Neural crest cell (in vitro differentiated cells): ENCODE results near the gene APAF1. TPM values are rescaled to one million over a fixed set of nuclear protein-coding genes. Genes with fewer than 3 reads are reported as not detected.

ENCODE experiments used
- DNase-seq: peaks from one replicate; pipeline ENCODE4 v3.0.0; 2021; ENCODE audit warnings: low read depth, mixed read lengths, low spot score
- H3K27ac Mint-ChIP-seq: one replicate; pipeline ENCODE4 v1.8.0; 2021; ENCODE audit warnings: mild to moderate bottlenecking, mixed read lengths; ENCODE audit not compliant: unreplicated experiment
- H3K27me3 Mint-ChIP-seq: 2 replicates; pipeline ENCODE4 v1.8.0; 2021; ENCODE audit warnings: low read depth, mild to moderate bottlenecking, mixed read lengths
- H3K36me3 Mint-ChIP-seq: 2 replicates; pipeline ENCODE4 v1.8.0; 2021; ENCODE audit warnings: low read depth, mild to moderate bottlenecking, mixed read lengths
- H3K4me1 Mint-ChIP-seq: 2 replicates; pipeline ENCODE4 v1.8.0; 2021; ENCODE audit warnings: mixed read lengths
- H3K4me3 Mint-ChIP-seq: one replicate; pipeline ENCODE4 v1.8.0; 2021; ENCODE audit warnings: mild to moderate bottlenecking, mixed read lengths
- H3K9me3 Mint-ChIP-seq: 2 replicates; pipeline ENCODE4 v1.8.0; 2021; ENCODE audit warnings: mixed read lengths
- total RNA-seq: library from RNA; stranded (reverse); gene quantifications from 2 replicates; pipeline ENCODE4 v1.2.1, GENCODE V29; 2021
- TF ChIP-seq, protein P1 (sequence below): fragments of 200-600 bp; sonication (generic); conservative IDR thresholded peaks from 2 replicates; pipeline ENCODE4 v1.5.0; 2021; ENCODE audit warnings: antibody characterized with exemption, mild to moderate bottlenecking

Gene APAF1
- total RNA-seq, 1 donor from 2014 or later = 29.6 TPM

DNA sequence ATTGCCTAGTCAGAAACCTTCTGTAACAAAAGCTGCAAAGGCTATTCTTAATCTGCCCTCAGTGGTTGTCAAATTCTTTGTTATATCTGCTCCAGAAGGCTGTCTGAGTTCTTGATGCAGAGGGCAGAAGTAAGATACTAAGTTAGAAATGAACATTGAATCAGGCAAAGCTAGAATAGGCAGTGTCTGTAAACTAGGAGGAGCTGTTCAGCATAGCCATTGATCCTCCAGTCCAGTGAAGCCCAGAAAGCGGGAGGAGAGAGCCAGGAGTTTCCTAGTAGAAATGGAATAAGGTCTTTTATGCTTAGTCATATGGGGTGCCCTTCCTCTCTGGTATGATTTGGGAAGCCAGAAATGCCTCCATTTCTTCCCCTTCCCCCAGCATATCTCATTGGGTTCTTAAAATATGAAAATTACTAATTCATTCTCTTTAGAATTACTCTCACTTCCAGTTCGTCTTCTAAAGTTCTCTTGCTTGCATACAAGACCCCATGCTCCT is 76.2 kb downstream of the APAF1 start:
- DNase-seq = no peak
- Mint-ChIP-seq H3K27ac (peak overlapping the region; percentile 78), H3K9me3 (no peaks in the 10 kb centered on the region), H3K4me1 (peaks cover 14% of the 10 kb centered on the region), H3K27me3 (no peaks in the 10 kb centered on the region), H3K36me3 (peaks cover 7% of the 10 kb centered on the region), H3K4me3 (no peak overlapping the region)
- TF ChIP-seq, protein P1, sequence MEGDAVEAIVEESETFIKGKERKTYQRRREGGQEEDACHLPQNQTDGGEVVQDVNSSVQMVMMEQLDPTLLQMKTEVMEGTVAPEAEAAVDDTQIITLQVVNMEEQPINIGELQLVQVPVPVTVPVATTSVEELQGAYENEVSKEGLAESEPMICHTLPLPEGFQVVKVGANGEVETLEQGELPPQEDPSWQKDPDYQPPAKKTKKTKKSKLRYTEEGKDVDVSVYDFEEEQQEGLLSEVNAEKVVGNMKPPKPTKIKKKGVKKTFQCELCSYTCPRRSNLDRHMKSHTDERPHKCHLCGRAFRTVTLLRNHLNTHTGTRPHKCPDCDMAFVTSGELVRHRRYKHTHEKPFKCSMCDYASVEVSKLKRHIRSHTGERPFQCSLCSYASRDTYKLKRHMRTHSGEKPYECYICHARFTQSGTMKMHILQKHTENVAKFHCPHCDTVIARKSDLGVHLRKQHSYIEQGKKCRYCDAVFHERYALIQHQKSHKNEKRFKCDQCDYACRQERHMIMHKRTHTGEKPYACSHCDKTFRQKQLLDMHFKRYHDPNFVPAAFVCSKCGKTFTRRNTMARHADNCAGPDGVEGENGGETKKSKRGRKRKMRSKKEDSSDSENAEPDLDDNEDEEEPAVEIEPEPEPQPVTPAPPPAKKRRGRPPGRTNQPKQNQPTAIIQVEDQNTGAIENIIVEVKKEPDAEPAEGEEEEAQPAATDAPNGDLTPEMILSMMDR = no peak

DNA sequence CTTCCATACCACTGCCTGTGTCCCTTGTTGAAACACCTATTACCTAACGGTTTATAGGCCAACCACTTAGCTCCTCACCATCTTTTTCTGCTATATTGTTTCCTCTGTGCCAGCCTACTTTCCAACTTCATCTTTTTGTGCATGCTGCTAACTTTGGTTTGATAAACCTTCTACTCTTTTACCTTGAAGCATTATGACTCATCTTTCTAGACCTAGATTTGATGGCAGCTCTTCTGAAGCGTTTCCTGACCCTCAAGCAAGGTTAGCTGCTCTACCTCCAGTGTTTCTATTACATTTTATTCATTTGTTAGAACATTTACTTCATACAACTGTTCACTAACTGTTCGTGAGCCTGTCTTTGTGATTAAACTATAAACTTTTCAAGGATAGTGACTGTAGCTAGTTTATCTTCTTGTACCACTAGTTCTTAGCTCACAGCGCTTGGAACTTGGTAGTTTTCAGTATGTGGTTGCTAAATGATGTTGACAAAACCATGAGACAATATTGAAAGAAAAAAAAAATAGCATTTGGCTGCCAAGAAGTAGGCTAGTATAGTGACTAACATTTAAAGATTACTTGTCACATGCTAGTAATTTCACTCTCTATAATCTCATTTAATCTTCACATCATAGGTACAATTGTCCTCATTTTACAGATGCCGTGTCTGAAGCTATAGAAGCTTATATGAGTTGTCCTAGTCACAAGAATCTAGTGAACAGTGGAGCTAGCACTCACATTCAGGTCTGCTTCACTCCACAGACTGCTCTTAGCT is 79.5 kb downstream of the APAF1 start:
- Mint-ChIP-seq H3K9me3 (no peaks in the 10 kb centered on the region), H3K36me3 (peaks cover 2% of the 10 kb centered on the region), H3K27ac (peak overlapping the region; percentile 7), H3K4me1 (peaks cover 16% of the 10 kb centered on the region), H3K4me3 (no peak overlapping the region), H3K27me3 (no peaks in the 10 kb centered on the region)
- TF ChIP-seq, protein P1 = no peak
- no peak for DNase-seq

DNA sequence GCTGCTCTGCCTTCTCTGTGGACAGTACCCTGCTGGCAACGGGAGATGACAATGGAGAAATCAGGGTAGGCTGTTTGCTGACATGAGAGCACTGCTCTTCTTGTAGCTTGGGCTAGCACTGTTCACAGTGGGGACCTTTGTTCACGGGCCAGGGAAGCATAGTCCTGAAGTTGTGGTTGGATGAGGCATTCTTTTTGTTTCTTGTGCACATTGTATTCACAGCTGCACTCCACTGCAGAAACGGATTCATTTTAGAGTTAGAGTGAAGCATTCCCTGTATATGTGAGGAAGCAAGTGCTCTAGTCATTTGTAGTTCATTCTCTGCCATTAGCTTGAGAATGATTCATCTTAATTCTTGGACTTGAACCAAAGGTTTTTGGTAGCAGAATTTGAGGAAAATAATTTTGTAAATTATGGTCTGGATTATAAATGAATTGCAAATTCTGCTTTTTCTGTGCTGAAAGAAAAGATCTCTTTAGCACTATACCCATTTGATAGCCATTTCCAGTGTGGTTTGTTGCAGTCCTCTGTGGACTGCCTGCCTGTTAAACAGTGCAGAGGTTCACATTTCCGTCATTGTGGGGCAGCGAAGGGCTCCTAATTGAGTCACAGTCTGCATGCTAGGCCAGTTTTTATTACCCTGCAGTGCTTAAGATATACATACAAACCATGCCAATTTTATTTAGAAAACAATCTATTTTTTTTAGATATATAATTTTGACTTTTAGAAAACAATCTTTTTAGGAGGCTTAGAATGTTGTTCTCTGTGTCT is 80.6 kb downstream of the APAF1 start:
- no peaks in the 10 kb centered on the region for H3K9me3 Mint-ChIP-seq
- H3K4me1 Mint-ChIP-seq = peaks cover 16% of the 10 kb centered on the region
- no peaks in the 10 kb centered on the region for H3K27me3 Mint-ChIP-seq
- DNase-seq = peak; percentile 44
- TF ChIP-seq, protein P1 = peak; percentile 63
- peaks cover 2% of the 10 kb centered on the region for H3K36me3 Mint-ChIP-seq
- peak overlapping the region; percentile 93 for H3K27ac Mint-ChIP-seq
- H3K4me3 Mint-ChIP-seq = no peak overlapping the region

DNA sequence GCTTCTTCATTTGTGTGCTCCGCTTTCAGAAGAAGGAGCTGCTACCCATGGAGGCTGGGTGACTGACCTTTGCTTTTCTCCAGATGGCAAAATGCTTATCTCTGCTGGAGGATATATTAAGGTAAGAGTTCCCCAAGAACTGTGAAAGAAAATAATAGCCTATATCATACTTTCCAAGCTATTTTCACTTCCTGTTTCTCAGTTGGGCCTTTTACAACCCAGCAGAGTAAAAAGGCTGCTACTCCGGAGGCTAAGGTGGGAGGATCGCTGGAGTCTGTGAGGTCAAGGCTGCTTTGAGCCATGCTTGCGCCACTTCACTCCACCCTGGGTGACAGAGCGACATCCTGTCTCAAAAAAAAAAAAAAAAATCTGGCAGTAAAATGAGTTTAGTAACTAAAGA is 82.1 kb downstream of the APAF1 start:
- no peaks in the 10 kb centered on the region for H3K9me3 Mint-ChIP-seq
- H3K27me3 Mint-ChIP-seq = no peaks in the 10 kb centered on the region
- H3K4me3 Mint-ChIP-seq = no peak overlapping the region
- DNase-seq = no peak
- no peak overlapping the region for H3K27ac Mint-ChIP-seq
- peaks cover 2% of the 10 kb centered on the region for H3K36me3 Mint-ChIP-seq
- H3K4me1 Mint-ChIP-seq = peaks cover 16% of the 10 kb centered on the region
- TF ChIP-seq, protein P1 = no peak

DNA sequence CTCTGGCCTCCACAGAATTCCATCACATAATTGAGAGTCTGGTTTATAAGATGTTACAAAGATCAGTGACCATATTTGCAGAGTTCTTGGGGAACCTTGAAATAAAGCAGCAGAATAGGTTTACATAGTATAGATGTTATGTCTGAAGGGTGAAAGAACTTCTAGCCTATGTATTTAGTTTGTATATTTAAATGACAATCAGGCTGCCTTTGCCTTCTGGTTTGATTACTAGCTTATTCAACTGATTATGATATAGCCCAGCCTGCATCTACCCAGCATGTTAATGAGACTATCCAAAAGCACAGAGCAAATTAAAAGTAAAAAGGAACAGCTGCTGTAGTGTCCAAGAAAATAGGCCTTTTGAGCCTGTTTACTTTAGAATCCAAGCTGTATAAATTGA is 85.3 kb downstream of the APAF1 start:
- no peak for DNase-seq
- Mint-ChIP-seq H3K9me3 (no peaks in the 10 kb centered on the region), H3K27me3 (no peaks in the 10 kb centered on the region), H3K36me3 (peaks cover 2% of the 10 kb centered on the region), H3K4me3 (no peak overlapping the region), H3K27ac (no peak overlapping the region), H3K4me1 (peaks cover 11% of the 10 kb centered on the region)
- TF ChIP-seq, protein P1 = no peak
